Neural cell (in vitro differentiated cells): ENCODE data around the gene APOBR. TPM values are rescaled to one million over a fixed set of nuclear protein-coding genes. Genes with fewer than 3 reads are reported as not detected.

Source experiments
- H2AFZ ChIP-seq: fragments of 200-600, 300-800 bp; sonication (generic), shearing (Covaris generic); 2 replicates; pipeline ENCODE4 v1.6.0; 2014; ENCODE audit warnings: low read depth, mild to moderate bottlenecking, antibody characterized with exemption, low read length, moderate library complexity
- H3F3A ChIP-seq: fragments of 200-600 bp; shearing (Covaris generic); 2 replicates; pipeline ENCODE4 v1.6.1; 2016; ENCODE audit warnings: mild to moderate bottlenecking, moderate library complexity, mixed read lengths, antibody characterized with exemption, low read length; ENCODE audit not compliant: insufficient read depth, poor library complexity, severe bottlenecking
- H3K27ac ChIP-seq: fragments of 200-600, 300-800 bp; sonication (generic), shearing (Covaris generic); 2 replicates; pipeline ENCODE4 v1.5.1; 2014; ENCODE audit warnings: mild to moderate bottlenecking, low read length, moderate library complexity
- H3K27me3 ChIP-seq: fragments of 300-800, 200-600 bp; sonication (generic), shearing (Covaris generic); 2 replicates; pipeline ENCODE4 v1.6.0; 2014; ENCODE audit warnings: mild to moderate bottlenecking, low read depth, low read length, moderate library complexity; ENCODE audit not compliant: insufficient read depth
- H3K36me3 ChIP-seq: fragments of 300-800, 200-600 bp; sonication (generic), shearing (Covaris generic); 2 replicates; pipeline ENCODE4 v1.5.1; 2014; ENCODE audit warnings: mild to moderate bottlenecking, antibody characterized with exemption, low read length, moderate library complexity; ENCODE audit not compliant: insufficient read depth
- H3K4me2 ChIP-seq: fragments of 300-800, 200-600 bp; sonication (generic), shearing (Covaris generic); 2 replicates; pipeline ENCODE4 v1.6.0; 2014; ENCODE audit warnings: mild to moderate bottlenecking, low read length
- H3K4me3 ChIP-seq: fragments of 300-800, 200-600 bp; sonication (generic), shearing (Covaris generic); 2 replicates; pipeline ENCODE4 v1.5.1; 2014; ENCODE audit warnings: mild to moderate bottlenecking, low read length, moderate library complexity
- H3K79me2 ChIP-seq: fragments of 200-600 bp; shearing (Covaris generic); replicated peaks from 2 replicates; pipeline ENCODE4 v1.6.0; 2014; ENCODE audit warnings: mild to moderate bottlenecking, low read length, moderate library complexity; ENCODE audit not compliant: insufficient read depth
- H3K9ac ChIP-seq: fragments of 300-800, 200-600 bp; sonication (generic), shearing (Covaris generic); 2 replicates; pipeline ENCODE4 v1.6.1; 2016; ENCODE audit warnings: mild to moderate bottlenecking, low read length, mixed read lengths
- H3K9me2 ChIP-seq: fragments of 200-600 bp; shearing (Covaris generic); 2 replicates; pipeline ENCODE4 v1.6.1; 2016; ENCODE audit warnings: mild to moderate bottlenecking, low read length, mixed read lengths; ENCODE audit not compliant: insufficient read depth
- H3K9me3 ChIP-seq: fragments of 200-600, 300-800 bp; sonication (generic), shearing (Covaris generic); 2 replicates; pipeline ENCODE4 v1.6.1; 2016; ENCODE audit warnings: mild to moderate bottlenecking, mixed run types, low read length, moderate library complexity, mixed read lengths
- H4K20me1 ChIP-seq: fragments of 200-600 bp; shearing (Covaris generic); 2 replicates; pipeline ENCODE4 v1.6.1; 2016; ENCODE audit warnings: mild to moderate bottlenecking, mixed run types; ENCODE audit not compliant: insufficient read depth
- CTCF ChIP-seq: fragments of 450-650 bp; IDR thresholded peaks from 2 replicates; pipeline ENCODE4 v1.5.1; 2014; ENCODE audit warnings: antibody characterized with exemption, mild to moderate bottlenecking, moderate library complexity; ENCODE audit not compliant: poor library complexity, severe bottlenecking
- EP300 ChIP-seq: fragments of 450-650 bp; conservative IDR thresholded peaks from 2 replicates; pipeline ENCODE4 v1.6.1; 2014; ENCODE audit warnings: antibody characterized with exemption, mild to moderate bottlenecking, moderate library complexity; ENCODE audit not compliant: poor library complexity, severe bottlenecking
- EZH2 ChIP-seq: fragments of 200-600, 300-800 bp; shearing (Covaris generic), sonication (generic); IDR thresholded peaks from 2 replicates; pipeline ENCODE4 v1.6.1; 2014; ENCODE audit warnings: antibody characterized with exemption, low read length, borderline replicate concordance, mild to moderate bottlenecking; ENCODE audit not compliant: insufficient read depth, poor library complexity, severe bottlenecking
- MXI1 ChIP-seq: fragments of 450-650 bp; conservative IDR thresholded peaks from 2 replicates; pipeline ENCODE4 v1.6.1; 2014; ENCODE audit warnings: antibody characterized with exemption, mild to moderate bottlenecking; ENCODE audit not compliant: poor library complexity, severe bottlenecking
- POLR2AphosphoS5 ChIP-seq: IDR thresholded peaks from 2 replicates; pipeline ENCODE4 v1.6.1; 2012
- RAD21 ChIP-seq: fragments of 450-650 bp; conservative IDR thresholded peaks from 2 replicates; pipeline ENCODE4 v1.6.1; 2014; ENCODE audit warnings: antibody characterized with exemption, mild to moderate bottlenecking, moderate library complexity
- REST ChIP-seq: IDR thresholded peaks from 2 replicates; pipeline ENCODE4 v1.6.1; 2012; ENCODE audit warnings: borderline replicate concordance
- SMC3 ChIP-seq: fragments of 450-650 bp; conservative IDR thresholded peaks from 2 replicates; pipeline ENCODE4 v1.6.1; 2014; ENCODE audit warnings: antibody characterized with exemption, mild to moderate bottlenecking, moderate library complexity; ENCODE audit not compliant: poor library complexity
- TAF1 ChIP-seq: IDR thresholded peaks from 2 replicates; pipeline ENCODE4 v1.6.1; 2012; ENCODE audit warnings: low read depth
- polyA plus RNA-seq: library from polyadenylated mRNA; depleted of rRNA; stranded (reverse); fragments of >200 nt; gene quantifications from 2 replicates; pipeline ENCODE4 v1.2.3, GENCODE V29; 2014

APOBR gene
- polyA plus RNA-seq, 1 donor from 2014 or later: not detected

- Histone ChIP-seq H3K79me2 (no peaks in the 10 kb centered on the region), H3K4me2 (peak overlapping the region; percentile 45), H3K9me2 (no peaks in the 10 kb centered on the region), H3K27me3 (no peaks in the 10 kb centered on the region), H3K36me3 (no peaks in the 10 kb centered on the region), H4K20me1 (no peaks in the 10 kb centered on the region), H3K27ac (peak overlapping the region; percentile 92), H3K9me3 (no peaks in the 10 kb centered on the region), H2AFZ (peak overlapping the region; percentile 97), H3K9ac (peak overlapping the region; percentile 80), H3K4me3 (peak overlapping the region; percentile 97), H3F3A (no peaks in the 10 kb centered on the region)
- TF ChIP-seq REST (peak; percentile 42), CTCF (peak; percentile 12), POLR2AphosphoS5 (no peak), MXI1 (no peak), TAF1 (no peak), RAD21 (no peak), SMC3 (peak; percentile 44), EZH2 (no peak), EP300 (no peak)
Measured at GRCh38 chr16:28491230-28491969, 3.0 kb upstream of the APOBR start.

- Histone ChIP-seq H3K79me2 (no peaks in the 10 kb centered on the region), H3K4me3 (peak within 1 kb of the TSS; percentile 97), H3K9me3 (no peaks in the 10 kb centered on the region), H3K4me2 (peak within 1 kb of the TSS; percentile 45), H4K20me1 (no peaks in the 10 kb centered on the region), H3K36me3 (no peaks in the 10 kb centered on the region), H3F3A (no peaks in the 10 kb centered on the region), H2AFZ (peak within 1 kb of the TSS; percentile 97), H3K27me3 (no peaks in the 10 kb centered on the region), H3K9ac (peak within 1 kb of the TSS; percentile 80), H3K9me2 (no peaks in the 10 kb centered on the region), H3K27ac (peak within 1 kb of the TSS; percentile 92)
- TF ChIP-seq SMC3 (no peak), RAD21 (no peak), TAF1 (peak; percentile 55), CTCF (no peak), POLR2AphosphoS5 (no peak), EP300 (peak; percentile 71), EZH2 (no peak), REST (peak; percentile 19), MXI1 (peak; percentile 90)
Measured at GRCh38 chr16:28491970-28492474, 2.4 kb upstream of the APOBR start, which contains the start of gene CLN3. CLN3 (minus strand) TSS chr16:28492074; CDS start chr16:28491759, 315 bp downstream.
